ENCODE data around the gene HOXD1.
A peak's percentile ranks its signal among the peaks of the same experiment; 100 is the strongest.

Gene HOXD1

GRCh38 chr2:176158855-176159662, 29.4 kb upstream of the HOXD1 start:
- TF ChIP-seq CTCF (IDR thresholded peaks at IDR 0.05; ENCODE audit: low read length, missing control alignments), result no peak
- H3K4me3 ChIP-seq (replicated peaks; ENCODE audit: low read depth, low read length), result no peak overlapping the region
- DNase-seq (ENCODE audit: low read depth), result no peak

DNA sequence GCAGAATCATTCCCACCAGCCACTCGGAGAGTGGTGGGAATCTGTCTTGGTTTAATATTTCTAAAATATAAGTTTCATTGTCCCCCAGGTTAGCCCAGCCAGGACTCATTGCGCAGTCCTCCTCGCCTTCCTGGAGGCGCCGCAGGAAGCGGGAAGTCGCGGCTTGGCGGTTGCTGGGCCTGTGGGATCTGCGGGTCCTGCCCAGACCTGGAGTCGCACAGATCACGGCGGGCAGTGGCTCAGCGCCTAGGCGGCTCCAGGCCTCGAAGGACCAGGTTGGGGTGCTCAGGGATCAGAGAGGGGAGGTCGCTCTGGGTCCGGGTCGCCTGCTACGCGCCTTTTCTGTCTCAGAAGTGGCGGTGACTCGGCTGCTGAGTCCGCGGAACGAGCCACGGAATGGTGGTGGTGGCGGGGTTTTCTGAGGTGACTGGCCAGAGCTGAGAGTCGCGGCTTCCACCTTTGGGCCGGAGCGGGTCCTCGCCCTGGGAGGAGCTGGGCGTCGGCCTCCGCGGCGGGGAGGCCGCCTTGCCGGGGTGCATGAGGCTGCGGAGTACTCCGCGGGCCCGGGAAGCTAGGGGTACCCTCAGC, 28.7 kb upstream of the HOXD1 start:
- DNase-seq (ENCODE audit: low read depth), result no peak
- TF ChIP-seq CTCF (IDR thresholded peaks at IDR 0.05; ENCODE audit: low read length, missing control alignments), result no peak
- no peak overlapping the region for H3K4me3 ChIP-seq (replicated peaks; ENCODE audit: low read depth, low read length)

GRCh38 chr2:176160251-176160985, 28.1 kb upstream of the HOXD1 start:
- DNase-seq (ENCODE audit: low read depth), result no peak
- TF ChIP-seq CTCF (IDR thresholded peaks at IDR 0.05; ENCODE audit: low read length, missing control alignments), result no peak
- no peak overlapping the region for H3K4me3 ChIP-seq (replicated peaks; ENCODE audit: low read depth, low read length)

- TF ChIP-seq CTCF (IDR thresholded peaks at IDR 0.05; ENCODE audit: low read length, missing control alignments), result no peak
- no peak overlapping the region for H3K4me3 ChIP-seq (replicated peaks; ENCODE audit: low read depth, low read length)
- DNase-seq (ENCODE audit: low read depth), result no peak
Measured at GRCh38 chr2:176160986-176161824, 27.3 kb upstream of the HOXD1 start.

GRCh38 chr2:176161825-176162626, 26.4 kb upstream of the HOXD1 start:
- DNase-seq (ENCODE audit: low read depth), result peak; percentile 18
- no peak overlapping the region for H3K4me3 ChIP-seq (replicated peaks; ENCODE audit: low read depth, low read length)

More at GRCh38 chr2:176161825-176162626, 26.4 kb upstream of the HOXD1 start:
- TF ChIP-seq CTCF (IDR thresholded peaks at IDR 0.05; ENCODE audit: low read length, missing control alignments), result no peak

Measured in fibroblast of pulmonary artery (primary cell).